NCI-H82 (cell line): ENCODE results near the gene PRR5L.

Experiments
- DNase-seq: peaks from one replicate; lab custom pipeline; 2025; lab: John Stamatoyannopoulos, UW

The PRR5L gene

DNA sequence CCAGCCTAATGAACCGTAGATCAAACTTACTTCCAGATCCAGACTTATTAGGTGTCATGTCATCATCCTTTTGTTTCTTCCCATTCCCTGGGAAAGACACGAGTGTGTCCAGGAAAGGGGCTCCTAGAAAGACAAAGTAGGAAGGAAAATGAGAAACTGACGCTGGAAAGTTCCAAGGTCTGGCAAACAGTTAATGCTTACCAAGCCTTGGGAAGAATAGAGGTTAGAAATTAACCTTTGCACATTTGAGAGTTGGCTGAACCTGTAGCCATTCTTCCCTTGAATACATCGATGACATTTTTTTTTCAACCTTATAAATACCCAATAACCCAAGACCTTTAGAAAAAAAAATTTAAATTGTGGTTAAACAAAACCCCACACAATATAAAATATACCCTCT is 136.7 kb downstream of the PRR5L start:
- DNase-seq, result no peak

DNA sequence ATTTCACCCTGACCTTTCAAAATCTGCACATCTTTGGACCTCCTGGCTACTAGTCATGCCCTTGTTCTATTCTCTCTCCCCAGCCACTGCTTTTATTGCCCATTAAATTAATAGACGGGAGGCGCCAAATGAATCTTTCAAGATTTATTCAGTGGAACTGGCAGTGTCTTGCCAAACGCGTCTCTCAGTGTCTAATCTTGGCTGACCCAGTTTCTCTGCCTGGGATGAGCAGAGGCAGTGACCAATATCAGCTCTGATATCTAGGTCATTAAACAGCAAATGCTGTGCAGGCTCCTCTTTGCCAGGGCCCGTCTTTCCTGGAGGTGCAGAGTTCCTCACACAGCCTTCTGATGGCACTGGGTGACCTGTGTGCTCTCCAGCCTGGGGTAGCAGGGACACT is 140.0 kb downstream of the PRR5L start:
- no peak for DNase-seq

DNA sequence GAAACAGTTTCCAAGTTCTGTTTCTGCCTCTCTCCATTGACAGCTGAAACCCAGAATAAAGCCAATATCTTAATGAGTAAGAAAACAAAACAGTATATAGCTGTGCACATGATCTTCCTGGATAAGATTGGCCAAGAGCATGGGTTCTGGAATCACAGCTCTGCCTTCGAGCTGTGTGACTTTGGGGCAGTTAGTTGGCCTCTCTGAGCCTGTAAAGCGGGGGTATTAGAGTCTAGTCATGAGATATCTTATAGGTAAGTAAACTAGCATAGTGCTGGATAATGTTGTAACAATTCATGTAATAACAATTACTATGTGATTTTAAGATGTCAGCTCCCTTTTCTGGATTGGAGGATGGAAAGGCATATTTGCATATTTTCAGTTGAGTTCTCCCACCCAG is 140.5 kb downstream of the PRR5L start:
- no peak for DNase-seq

DNA sequence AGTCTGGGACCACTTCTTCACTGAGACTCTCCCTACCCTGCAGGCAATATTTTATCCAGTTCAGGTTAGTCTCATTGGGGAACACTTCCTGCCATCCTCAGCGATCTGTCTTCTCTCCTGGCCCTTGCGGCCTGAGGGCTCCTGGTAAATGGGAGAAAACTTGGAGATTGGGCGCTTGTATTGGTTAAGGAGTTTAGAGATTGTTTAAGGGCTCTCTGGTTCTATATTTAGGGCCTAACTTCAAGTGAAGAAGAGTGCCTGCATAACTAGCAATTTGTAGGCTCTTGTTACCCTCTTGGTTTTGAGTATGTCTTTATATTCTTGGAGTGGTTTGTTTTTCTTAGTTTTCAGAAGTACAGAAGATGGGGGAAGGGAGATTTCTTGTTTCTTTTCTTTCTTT is 141.3 kb downstream of the PRR5L start:
- DNase-seq, result no peak

DNA sequence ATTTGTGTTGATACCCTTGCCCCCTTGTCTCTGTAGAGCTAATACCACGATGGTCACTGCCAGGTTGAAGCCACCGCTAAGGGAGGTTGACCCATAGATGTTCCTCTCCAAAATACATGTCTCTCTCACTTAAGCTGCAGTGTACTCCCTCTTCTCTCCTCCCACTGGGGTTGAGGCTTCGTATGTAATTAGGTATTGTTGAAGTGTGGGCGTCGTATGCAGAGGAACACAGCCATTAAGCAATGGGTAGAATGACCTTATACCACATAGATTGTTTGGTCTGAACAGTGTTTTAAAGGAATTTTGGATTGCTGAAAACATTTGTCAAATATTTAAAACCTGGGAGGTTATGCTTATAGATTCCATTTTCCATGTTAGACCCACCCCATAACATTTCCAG is 142.0 kb downstream of the PRR5L start:
- DNase-seq, result no peak

DNA sequence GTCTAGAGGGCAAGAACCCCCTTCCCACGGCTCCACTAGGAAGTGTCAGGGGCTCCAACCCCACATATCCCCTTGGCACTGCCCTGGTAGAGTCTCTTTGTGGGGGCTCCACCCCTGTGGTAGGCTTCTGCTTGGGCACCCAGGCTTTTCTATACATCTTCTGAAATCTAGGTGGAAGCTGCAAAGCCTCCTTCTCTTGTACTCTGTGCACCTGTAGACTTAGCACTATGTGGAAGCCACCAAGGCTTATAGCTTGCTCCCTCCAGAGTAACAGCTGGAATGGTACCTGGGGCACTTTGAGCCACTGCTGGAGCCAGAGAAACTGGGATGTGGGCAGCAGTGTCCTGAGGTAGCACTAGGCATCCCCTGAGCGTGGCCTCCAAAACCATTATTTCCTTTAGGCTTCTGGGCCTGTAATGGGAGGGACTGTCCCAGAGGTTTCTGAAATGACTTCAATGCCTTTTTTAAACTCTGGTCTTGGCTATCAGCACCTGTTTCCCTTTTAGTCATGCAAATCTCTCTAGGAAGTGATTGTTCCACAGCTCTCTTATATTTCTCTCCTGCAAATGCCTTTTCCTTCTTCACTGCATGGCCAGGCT is 145.6 kb downstream of the PRR5L start:
- DNase-seq, result no peak

DNA sequence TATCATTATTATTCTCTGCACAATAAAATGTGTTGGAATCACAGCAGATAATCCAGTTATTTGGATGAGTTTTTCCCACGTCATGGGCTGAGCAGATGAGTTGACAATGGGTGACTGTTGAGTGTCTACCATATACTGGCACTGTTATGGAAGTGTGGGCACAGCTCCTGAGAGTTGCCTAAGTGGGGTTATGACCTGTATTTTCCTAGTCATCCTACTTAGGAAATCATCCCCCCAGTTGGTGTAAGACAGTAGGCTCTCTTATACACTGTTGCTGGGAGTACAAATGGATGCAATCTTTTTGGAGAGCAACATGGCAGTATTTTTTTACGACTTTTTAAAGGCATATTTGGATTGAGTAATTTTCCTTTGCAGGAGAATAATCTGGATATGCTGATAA is 147.6 kb downstream of the PRR5L start:
- DNase-seq, result no peak

DNA sequence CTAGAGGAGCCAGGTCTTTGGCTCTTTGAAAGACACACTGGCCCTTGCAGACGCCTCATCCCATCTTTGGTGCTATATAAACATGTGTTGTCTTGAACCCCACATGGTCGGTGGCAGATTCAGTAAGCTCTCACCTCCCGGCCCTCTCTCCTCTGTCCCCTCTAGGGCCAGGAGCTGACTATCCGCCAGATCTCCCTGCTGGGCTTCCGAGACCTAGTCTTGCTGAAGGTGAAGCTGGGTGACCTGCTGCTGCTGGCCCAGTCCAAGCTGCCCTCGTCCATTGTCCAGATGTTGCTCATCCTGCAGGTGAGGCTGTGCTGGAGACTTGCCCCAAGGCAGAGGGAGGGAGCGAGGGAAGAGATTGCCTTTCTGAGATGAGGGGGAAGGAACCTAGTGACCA is 150.0 kb downstream of the PRR5L start:
- DNase-seq, result no peak

DNA sequence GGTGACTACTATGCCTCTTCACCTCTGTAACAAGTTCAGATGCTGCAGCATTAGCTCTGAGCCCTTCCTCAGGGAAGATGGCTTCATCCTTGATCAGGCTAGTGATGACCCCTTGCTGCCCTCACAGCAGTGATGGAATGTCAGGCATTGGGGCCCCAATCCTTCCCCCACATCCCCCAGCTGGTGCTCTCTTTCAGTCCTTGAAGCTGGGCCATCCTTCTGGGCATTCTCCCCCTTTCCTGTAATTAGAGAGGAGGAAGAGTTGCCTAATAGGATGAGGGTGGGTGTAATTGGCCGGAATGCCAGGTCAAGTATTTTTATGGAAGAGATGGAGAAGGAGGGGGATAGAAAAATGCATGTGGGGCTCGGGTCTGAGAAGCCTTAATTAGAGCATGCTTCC is 151.4 kb downstream of the PRR5L start:
- DNase-seq, result no peak

DNA sequence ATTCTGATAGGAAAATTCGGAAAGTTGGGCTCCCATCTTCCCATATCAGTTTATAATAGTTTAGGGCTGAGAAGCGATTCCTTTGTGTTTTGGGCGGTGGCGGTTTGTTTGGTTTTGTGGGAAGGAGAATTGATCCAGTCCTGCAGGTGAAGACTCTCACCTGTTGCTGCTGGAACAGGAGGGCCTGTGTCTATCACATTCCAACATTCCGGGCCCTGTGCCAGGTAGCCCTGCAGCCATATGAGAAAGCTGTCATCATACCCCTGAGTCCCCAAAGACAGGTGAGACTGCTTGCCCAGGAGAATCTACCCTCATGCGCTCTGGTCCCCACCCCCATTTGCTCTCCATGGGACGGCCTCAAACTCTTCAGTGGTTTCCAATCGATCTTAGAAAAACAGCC is 151.9 kb downstream of the PRR5L start:
- no peak for DNase-seq

DNA sequence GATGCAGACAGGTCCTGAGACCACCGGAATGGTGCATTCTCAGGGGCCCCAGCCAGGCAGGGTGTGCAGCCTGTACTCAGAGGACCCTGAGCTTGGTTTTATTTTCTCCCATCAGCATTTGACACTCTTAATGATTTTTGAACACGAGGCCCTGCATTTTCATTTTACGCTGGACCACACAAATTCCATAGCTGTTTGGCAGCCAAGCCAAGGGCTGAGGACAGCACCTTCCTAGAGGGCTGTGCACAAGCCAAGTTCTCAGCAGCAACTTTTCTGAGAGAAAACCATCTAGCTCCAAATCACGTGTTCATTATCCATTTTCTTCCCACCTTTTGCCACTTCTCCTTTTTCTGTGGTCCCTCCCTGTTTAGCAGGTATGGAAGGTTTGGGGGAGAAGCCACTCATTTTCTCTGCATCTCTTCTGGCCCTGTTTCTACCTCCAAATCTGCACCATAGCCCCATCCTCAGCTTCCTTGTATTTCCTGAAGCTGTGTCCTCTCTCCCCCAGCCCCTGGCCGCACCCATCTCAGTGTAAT is 153.5 kb downstream of the PRR5L start:
- no peak for DNase-seq

DNA sequence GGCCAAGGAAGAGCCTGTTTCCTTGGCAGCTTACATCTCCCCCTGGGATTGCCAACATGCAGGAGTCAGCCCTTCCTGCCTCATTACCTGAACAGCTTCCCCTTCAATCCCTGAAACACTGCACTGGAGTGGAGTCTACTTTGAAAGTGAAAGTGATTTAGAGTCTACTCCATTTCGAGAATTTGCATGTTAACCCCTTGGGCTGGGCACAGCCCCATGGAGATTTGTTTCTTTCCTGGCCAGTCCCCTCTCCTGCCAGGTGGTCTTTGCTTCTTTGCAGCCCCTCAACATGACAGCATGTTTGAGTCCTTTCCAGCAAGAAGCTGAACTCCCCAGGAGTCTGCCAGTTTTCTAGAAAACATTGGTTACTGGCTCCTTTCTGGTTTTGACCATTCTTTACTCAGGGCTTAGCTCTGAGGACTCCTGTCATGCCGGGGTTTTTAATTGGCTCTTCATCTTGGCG is 154.1 kb downstream of the PRR5L start:
- no peak for DNase-seq

DNA sequence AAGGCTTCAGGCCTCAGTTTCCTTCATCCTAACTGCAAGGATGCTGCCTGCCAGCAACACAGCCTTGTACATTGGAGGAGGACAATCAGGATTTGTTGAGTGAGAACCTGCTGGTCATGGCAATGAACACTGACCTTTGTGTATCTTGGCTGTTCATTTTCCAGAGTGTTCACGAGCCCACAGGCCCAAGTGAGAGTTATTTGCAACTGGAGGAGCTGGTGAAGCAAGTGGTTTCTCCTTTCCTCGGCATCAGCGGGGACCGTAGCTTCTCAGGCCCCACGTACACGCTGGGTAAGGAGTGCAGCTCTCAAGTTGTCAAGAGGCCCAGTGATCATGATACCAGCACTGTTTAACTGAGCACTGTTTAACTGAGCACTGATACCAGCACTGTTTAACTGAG is 155.0 kb downstream of the PRR5L start:
- no peak for DNase-seq

DNA sequence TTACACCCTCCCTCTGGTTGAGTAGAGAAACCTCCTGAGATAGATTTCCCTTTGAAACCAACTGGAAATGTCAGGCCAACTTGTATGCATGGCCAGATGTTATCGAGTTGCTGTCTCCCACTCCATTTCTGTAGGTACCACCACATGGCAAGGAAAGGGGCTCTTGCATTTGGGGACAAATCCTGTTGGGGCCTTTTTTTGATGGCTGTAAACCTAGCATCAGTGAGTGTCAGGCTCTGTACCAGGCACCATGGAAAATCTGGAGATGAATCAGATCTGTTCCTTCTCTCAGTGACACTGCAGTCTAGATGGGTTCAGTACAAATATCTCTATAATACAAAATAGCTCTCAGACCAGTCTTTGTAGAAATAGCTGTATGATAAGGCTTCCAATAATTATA is 155.6 kb downstream of the PRR5L start:
- DNase-seq, result no peak

DNA sequence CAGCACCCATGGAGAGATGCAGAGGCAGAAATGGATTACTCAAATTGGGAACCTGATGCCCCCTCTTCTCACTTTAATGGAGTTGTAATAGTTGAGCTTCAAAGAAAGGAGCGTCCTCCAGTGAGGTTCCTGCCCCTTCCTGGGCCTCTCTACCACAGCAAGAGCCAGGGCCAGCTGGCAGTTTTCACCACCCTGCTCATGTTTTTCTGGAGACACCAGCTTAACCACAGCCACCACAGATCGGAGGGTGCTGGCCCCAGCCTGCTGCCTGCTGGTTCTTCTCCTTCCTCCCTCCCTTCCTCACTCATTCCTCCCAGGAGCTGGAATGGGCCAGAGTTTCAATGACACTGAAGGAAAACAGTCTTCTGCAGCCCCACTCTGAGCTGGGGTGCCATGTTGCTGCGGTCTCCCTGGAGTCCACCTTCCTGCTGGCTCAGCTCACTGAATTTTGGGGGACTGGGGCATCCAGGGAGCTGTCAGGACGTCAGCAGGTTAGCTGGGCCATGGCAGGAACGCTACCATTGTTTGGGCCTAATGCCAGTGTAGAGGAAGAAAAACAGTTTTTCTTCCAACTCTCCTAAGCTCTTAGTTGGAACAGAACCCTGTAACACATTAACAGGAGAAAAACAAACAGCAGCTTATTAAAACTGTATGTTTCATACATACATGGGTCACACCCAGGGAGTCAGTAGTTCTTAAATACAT is 156.3 kb downstream of the PRR5L start:
- DNase-seq, result no peak

DNA sequence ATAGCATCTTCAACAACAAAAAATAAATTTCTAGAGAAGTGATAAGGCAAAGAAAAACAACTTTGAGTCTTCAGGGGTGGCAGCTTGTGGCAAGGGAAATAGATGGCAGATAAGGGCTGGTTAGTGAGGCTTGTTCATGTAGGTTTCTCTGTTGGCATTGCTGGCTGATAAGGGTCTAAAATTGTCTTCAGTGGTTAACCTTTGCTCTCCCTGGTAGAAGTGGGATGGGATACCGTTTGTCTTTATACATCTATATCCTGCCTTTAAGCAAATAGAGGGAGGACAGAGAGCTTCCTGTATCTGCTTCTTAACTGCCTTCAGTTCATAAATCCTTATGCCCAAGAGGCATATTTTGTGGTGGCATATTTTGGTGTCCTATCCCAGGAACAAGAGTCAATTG is 156.9 kb downstream of the PRR5L start:
- DNase-seq, result no peak

DNA sequence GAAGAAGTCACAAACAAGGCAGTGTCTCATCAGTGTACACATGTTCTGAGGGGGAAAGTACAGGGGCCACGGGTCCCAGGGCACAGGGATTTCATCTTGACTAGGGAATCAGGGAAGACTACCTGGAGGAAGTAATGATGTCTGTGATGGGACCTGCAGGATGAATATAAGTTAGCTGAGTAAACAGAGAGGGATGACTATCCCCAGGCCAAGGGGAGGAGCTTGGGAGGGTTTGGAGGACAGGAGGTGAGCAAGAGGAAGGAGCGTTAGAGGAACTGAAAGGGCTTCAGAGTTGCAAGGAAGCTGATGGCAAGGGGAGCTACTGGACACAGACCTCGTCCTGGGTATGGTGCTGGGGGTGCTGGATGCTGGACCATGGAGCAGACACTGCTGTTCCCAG is 157.6 kb downstream of the PRR5L start:
- DNase-seq, result no peak

DNA sequence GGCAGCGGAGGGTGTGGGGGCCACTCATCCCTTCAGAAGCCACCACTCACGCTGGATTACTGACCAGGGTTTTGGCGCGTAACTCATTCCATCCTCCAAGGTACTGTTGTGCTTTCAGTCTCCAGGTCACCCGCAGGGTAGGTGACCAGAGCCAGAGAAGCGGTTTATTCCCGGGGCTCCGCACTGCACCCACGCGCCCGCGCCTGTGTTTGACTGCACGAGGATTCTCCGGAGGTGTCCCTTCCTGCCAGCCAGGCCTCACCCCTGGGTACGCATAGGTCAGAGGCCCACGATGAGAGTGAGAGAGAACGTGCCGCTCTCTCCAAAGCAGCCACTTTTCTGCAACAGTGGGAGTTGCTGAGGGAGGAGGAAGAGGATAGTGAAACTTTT is 158.5 kb downstream of the PRR5L start:
- DNase-seq, result no peak

DNA sequence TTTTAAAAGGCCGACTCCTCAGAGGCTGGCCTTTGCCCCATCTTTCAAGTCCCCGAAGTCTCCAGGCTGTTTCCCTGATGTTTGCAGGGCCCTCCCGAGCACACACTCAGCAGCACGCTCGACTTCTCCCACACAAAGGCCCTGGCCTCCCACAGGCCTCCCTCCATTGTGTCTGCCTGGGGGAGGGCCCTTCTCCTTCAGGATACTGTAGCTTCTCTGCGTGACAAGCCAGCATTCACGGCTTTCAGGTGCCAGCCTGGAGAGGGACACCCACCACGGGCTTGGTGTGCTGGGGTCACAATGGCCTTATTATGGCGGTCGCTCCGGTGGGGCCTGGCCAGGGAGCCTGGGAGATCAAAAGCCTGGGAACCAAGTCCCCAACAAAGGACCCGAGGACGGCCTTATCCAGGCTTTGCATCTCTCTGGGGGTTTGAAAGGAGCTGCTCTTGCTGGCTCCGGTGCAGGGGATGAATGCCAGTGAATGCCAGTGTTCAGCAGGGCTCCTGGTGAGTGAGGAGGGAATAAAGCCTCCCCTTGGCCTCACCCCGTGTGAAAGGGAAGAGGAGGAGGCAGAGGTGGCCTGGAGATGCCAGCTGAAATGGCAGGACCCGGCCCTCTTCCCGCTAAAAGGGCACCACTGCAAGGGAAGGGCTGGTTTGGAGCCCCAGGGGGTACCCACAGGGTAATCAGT is 159.0 kb downstream of the PRR5L start:
- DNase-seq, result no peak

DNA sequence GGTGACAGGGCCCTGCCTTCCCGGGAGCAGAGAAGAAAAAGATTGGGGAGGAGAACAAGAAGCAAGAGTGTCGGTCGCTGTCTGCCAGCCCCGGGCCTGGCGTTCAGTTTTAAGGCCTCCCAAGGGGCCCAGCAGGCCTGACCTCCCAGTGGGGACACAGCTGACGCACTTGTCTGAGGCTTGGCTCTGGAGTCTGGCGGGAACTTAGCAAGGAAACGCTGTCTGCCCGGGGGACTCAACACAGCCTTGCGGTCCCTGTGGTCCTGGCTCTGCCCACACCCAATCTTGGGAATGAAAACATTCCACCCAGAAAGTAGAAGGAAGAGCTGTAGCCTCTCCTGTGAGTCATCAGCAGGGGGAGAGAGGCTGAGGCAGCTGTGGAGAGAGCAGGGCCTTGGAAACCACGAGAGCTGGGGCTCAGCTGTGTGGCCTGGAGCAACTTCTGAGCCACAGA is 159.6 kb downstream of the PRR5L start:
- DNase-seq, result peak; percentile 3

DNA sequence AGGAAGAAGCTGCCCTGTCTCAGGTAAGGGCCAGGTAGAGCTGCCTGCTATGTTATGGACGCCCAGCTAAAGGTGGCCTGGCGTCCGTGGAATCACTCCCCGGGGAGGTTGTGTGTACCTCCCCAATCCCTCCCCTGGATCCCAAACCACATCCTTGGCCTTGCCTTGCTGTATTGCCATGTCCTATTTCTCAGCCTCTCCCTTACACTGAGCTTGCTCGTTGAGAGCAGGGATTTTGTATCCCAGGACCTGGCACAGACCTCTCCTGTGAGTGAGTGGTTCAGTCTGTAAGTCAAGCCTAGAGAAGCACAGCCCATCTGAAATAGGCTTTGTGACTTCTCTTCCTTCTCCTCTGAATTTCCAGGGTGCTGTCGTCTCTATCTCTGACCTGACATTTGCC is 160.1 kb downstream of the PRR5L start:
- DNase-seq, result no peak

DNA sequence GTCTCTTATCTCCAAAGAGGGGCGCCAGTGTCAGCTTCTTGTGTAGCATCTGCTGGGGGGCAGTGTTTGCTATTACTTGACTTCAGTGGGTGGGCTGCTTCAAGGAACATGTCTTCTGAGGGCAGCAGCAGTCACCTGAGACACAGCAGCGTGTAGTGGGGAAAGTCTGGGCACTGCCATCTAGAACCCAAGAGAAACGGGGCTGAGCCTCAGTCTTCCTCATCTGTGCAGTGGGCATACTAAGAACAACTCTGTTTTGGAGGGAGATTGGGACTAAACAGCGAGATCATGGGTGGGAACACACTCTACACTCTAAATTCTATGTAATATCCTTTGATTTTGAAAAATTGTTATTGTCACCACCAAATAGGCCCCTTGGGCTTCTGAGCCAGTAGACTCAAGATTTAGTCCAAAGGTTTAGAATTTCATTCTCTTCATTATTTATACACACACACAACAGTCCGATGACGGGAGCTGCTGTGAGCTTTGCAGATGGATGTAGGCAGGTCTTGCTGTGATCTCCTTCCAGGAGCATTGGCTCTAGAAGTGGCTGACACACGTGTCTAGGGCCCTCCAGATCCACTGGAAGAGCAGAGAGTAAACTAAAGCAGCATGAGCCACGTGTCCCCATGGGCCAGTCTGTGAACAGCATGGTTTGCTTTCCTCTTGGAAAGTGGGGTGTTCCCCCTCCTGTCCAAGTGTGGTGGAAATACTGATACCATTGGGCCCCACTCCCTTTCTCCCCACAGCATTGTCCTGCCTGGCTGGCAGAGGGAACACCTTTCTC is 162.2 kb downstream of the PRR5L start:
- DNase-seq, result no peak
